H1 (cell line): Measurements from ENCODE around the gene GPC6. TPM values are rescaled to one million over a fixed set of nuclear protein-coding genes. Genes with fewer than 3 reads are reported as not detected.

Experiments
- CBX5 ChIP-seq: fragments of 300-800, 300-1000 bp; sonication (generic); IDR thresholded peaks from 2 replicates; pipeline ENCODE4 v1.7.1; 2016; ENCODE audit warnings: antibody characterized with exemption, low read length, low read depth
- KDM4A ChIP-seq: IDR thresholded peaks from one replicate; pipeline ENCODE4 v1.7.1; 2012; ENCODE audit warnings: low read depth, mild to moderate bottlenecking, moderate library complexity, low read length, inconsistent platforms; ENCODE audit not compliant: severe bottlenecking
- SP4 ChIP-seq: IDR thresholded peaks from 2 replicates; pipeline ENCODE4 v1.6.1; 2012; ENCODE audit warnings: low read length, inconsistent platforms
- SRF ChIP-seq: IDR thresholded peaks from 2 replicates; pipeline ENCODE4 v1.6.1; 2011; ENCODE audit warnings: mild to moderate bottlenecking, low read depth, low read length, moderate library complexity
- TBP ChIP-seq: IDR thresholded peaks from 2 replicates; pipeline ENCODE4 v1.6.1; 2011; ENCODE audit warnings: low read depth, low read length, improper control_type of control experiment
- polyA plus RNA-seq, 7 experiments: library from polyadenylated mRNA; depleted of rRNA in 3 of 7; stranded (reverse) in 5 of 7; unstranded in 2 of 7; fragments of >200 nt in 5 of 7; fragments of 200-250 nt in 2 of 7; gene quantifications; 1 replicate in 5 of 7; 2 replicates in 1 of 7; 4 replicates in 1 of 7; pipeline versions ENCODE4 v1.2.1 to v1.2.3, GENCODE V29; 2011 to 2013; ENCODE audit warnings: missing spikeins in 2 of 7, mixed read lengths in 2 of 7
- total RNA-seq: library from RNA; stranded (reverse); fragmentation: NEBNext Ultra II Directional; extraction: Animal tissue kit (Norgen Biotek cat#: 25700); gene quantifications from 2 replicates; pipeline ENCODE4 v1.2.1, GENCODE V29; 2021
- TF ChIP-seq, protein P1 (sequence below): fragments of 300-600 bp; sonication (generic); IDR thresholded peaks from 2 replicates; pipeline ENCODE4 v1.7.1; 2012; ENCODE audit warnings: low read length, moderate library complexity, mild to moderate bottlenecking, inconsistent platforms; ENCODE audit not compliant: insufficient replicate concordance

Gene GPC6
- total and polyA plus RNA-seq, 2 of the 8 experiments (the other 6 are each of a cell fraction or from before 2014, with no cell fraction given), result 5.4 to 12.0 TPM

DNA sequence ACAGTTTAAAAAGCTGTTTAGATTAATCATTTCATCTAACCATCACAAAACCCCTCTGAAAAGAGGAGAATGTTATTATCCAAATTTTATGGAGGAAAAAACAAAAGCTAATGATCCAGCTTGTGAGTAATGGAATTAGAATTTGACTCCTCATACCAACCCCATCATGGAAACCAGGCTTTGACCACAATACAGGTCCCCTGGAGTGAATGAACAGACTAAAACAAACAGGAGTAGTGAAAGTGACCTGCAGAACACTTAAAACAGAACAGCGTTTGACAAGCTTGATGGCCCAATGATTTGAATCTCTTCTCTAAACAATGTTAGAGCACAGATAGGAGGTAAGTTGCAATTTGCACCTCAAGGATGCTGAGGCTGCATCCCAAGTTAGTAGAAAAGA is 1022.9 kb downstream of the GPC6 start (continued):
- TF ChIP-seq KDM4A (no peak), CBX5 (no peak), SRF (no peak), SP4 (no peak), TBP (no peak)
- TF ChIP-seq, protein P1, sequence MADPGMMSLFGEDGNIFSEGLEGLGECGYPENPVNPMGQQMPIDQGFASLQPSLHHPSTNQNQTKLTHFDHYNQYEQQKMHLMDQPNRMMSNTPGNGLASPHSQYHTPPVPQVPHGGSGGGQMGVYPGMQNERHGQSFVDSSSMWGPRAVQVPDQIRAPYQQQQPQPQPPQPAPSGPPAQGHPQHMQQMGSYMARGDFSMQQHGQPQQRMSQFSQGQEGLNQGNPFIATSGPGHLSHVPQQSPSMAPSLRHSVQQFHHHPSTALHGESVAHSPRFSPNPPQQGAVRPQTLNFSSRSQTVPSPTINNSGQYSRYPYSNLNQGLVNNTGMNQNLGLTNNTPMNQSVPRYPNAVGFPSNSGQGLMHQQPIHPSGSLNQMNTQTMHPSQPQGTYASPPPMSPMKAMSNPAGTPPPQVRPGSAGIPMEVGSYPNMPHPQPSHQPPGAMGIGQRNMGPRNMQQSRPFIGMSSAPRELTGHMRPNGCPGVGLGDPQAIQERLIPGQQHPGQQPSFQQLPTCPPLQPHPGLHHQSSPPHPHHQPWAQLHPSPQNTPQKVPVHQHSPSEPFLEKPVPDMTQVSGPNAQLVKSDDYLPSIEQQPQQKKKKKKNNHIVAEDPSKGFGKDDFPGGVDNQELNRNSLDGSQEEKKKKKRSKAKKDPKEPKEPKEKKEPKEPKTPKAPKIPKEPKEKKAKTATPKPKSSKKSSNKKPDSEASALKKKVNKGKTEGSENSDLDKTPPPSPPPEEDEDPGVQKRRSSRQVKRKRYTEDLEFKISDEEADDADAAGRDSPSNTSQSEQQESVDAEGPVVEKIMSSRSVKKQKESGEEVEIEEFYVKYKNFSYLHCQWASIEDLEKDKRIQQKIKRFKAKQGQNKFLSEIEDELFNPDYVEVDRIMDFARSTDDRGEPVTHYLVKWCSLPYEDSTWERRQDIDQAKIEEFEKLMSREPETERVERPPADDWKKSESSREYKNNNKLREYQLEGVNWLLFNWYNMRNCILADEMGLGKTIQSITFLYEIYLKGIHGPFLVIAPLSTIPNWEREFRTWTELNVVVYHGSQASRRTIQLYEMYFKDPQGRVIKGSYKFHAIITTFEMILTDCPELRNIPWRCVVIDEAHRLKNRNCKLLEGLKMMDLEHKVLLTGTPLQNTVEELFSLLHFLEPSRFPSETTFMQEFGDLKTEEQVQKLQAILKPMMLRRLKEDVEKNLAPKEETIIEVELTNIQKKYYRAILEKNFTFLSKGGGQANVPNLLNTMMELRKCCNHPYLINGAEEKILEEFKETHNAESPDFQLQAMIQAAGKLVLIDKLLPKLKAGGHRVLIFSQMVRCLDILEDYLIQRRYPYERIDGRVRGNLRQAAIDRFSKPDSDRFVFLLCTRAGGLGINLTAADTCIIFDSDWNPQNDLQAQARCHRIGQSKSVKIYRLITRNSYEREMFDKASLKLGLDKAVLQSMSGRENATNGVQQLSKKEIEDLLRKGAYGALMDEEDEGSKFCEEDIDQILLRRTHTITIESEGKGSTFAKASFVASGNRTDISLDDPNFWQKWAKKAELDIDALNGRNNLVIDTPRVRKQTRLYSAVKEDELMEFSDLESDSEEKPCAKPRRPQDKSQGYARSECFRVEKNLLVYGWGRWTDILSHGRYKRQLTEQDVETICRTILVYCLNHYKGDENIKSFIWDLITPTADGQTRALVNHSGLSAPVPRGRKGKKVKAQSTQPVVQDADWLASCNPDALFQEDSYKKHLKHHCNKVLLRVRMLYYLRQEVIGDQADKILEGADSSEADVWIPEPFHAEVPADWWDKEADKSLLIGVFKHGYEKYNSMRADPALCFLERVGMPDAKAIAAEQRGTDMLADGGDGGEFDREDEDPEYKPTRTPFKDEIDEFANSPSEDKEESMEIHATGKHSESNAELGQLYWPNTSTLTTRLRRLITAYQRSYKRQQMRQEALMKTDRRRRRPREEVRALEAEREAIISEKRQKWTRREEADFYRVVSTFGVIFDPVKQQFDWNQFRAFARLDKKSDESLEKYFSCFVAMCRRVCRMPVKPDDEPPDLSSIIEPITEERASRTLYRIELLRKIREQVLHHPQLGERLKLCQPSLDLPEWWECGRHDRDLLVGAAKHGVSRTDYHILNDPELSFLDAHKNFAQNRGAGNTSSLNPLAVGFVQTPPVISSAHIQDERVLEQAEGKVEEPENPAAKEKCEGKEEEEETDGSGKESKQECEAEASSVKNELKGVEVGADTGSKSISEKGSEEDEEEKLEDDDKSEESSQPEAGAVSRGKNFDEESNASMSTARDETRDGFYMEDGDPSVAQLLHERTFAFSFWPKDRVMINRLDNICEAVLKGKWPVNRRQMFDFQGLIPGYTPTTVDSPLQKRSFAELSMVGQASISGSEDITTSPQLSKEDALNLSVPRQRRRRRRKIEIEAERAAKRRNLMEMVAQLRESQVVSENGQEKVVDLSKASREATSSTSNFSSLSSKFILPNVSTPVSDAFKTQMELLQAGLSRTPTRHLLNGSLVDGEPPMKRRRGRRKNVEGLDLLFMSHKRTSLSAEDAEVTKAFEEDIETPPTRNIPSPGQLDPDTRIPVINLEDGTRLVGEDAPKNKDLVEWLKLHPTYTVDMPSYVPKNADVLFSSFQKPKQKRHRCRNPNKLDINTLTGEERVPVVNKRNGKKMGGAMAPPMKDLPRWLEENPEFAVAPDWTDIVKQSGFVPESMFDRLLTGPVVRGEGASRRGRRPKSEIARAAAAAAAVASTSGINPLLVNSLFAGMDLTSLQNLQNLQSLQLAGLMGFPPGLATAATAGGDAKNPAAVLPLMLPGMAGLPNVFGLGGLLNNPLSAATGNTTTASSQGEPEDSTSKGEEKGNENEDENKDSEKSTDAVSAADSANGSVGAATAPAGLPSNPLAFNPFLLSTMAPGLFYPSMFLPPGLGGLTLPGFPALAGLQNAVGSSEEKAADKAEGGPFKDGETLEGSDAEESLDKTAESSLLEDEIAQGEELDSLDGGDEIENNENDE, result no peak
